K562 (cell line): ENCODE measurements around the gene ARHGAP26. TPM values are rescaled to one million over a fixed set of nuclear protein-coding genes. Genes with fewer than 3 reads are reported as not detected.

Experiments used
- ATAC-seq: fragments of 200-7000 bp; cut with Tn5 transposase; 3 replicates; pipeline ENCODE4 v1.9.1; 2020; ENCODE audit warnings: moderate library complexity
- BruUV-seq: library from RNA; stranded (reverse); fragments of 400-500 nt; replicated peaks from 2 replicates; lab custom pipeline; 2021; lab: Mats Ljungman, UMichigan
- CTCF ChIA-PET: fragments of 300-600 bp; formaldehyde crosslinking; extraction: SDS; loops from one replicate; lab custom pipeline; 2021; ENCODE audit warnings: low intra/inter-chr PET ratio; lab: Yijun Ruan, JAX
- POLR2A ChIA-PET: fragments of 300-600, 350-650 bp; sonication (Branson Sonifier 250); formaldehyde crosslinking; extraction: SDS; loops from one replicate; lab custom pipeline; 2021; ENCODE audit warnings: antibody characterized with exemption, inconsistent platforms; lab: Yijun Ruan, JAX
- DNase-seq, 4 experiments: peaks; one replicate each; pipeline versions ENCODE4 v3.0.0 to v3.0.0-alpha.2; 2011 to 2018; ENCODE audit warnings: low spot score in 3 of 4, mixed read lengths in 3 of 4; ENCODE audit errors: extremely low read depth in 1 of 4
- FAIRE-seq: peaks from 2 replicates; lab custom pipeline; 2011; peaks lifted over from hg19 to GRCh38; lab: Jason Lieb, UNC
- H2AFZ ChIP-seq: 2 replicates; pipeline ENCODE4 v1.6.0; 2011; ENCODE audit warnings: low read depth, low read length, control low read depth, inconsistent platforms
- H3K27ac ChIP-seq: fragments of 200-600 bp; 3 replicates; pipeline ENCODE4 v1.8.0; 2011; ENCODE audit warnings: low read depth, mild to moderate bottlenecking, control low read depth, inconsistent platforms, low read length, moderate library complexity, mixed read lengths; ENCODE audit errors: extremely low read depth
- H3K27me3 ChIP-seq, 2 experiments: fragments of 300-600 bp in 1 of 2; 2 replicates in 1 of 2; 3 replicates in 1 of 2; pipeline versions ENCODE4 v1.6.0 to v1.8.0; 2011; ENCODE audit warnings: inconsistent platforms in 2 of 2, low read length in 2 of 2, mild to moderate bottlenecking in 1 of 2, mixed read lengths in 1 of 2, moderate library complexity in 1 of 2; ENCODE audit not compliant: control insufficient read depth in 2 of 2, insufficient read depth in 2 of 2
- H3K36me3 ChIP-seq: fragments of 300-600 bp; 3 replicates; pipeline ENCODE4 v1.8.0; 2011; ENCODE audit warnings: mild to moderate bottlenecking, low read length, inconsistent platforms; ENCODE audit not compliant: control insufficient read depth, insufficient read depth
- H3K4me1 ChIP-seq, 2 experiments: fragments of 200-600 bp in 1 of 2; replicated peaks in 1 of 2; 2 replicates in 1 of 2; 3 replicates in 1 of 2; pipeline versions ENCODE4 v1.5.1 to v1.8.0; 2011; ENCODE audit warnings: inconsistent platforms in 2 of 2, low read length in 2 of 2, mild to moderate bottlenecking in 1 of 2, mixed read lengths in 1 of 2, moderate library complexity in 1 of 2; ENCODE audit not compliant: control insufficient read depth in 2 of 2, insufficient read depth in 2 of 2
- H3K4me2 ChIP-seq: 2 replicates; pipeline ENCODE4 v1.6.1; 2011; ENCODE audit warnings: low read length, control low read depth, inconsistent platforms, mixed read lengths; ENCODE audit not compliant: insufficient read depth
- H3K4me3 ChIP-seq: fragments of 200-600 bp; sonication (generic), shearing (Covaris generic); 2 replicates; pipeline ENCODE4 v1.5.1; 2016; ENCODE audit warnings: control low read depth, inconsistent platforms
- H3K79me2 ChIP-seq: fragments of 200-600 bp; 3 replicates; pipeline ENCODE4 v1.8.0; 2011; ENCODE audit warnings: low read length, inconsistent platforms; ENCODE audit not compliant: control insufficient read depth, insufficient read depth
- H3K9ac ChIP-seq, 2 experiments: 2 replicates each; pipeline versions ENCODE4 v1.6.0 to v1.6.1; 2011; ENCODE audit warnings: low read depth in 2 of 2, low read length in 2 of 2, control low read depth in 1 of 2, inconsistent platforms in 1 of 2, mild to moderate bottlenecking in 1 of 2, mixed read lengths in 1 of 2; ENCODE audit not compliant: insufficient read depth in 1 of 2
- H3K9me1 ChIP-seq: one replicate; pipeline ENCODE4 v1.6.0; 2011; ENCODE audit warnings: inconsistent platforms, mild to moderate bottlenecking, low read length, moderate library complexity; ENCODE audit not compliant: control insufficient read depth, insufficient read depth
- H3K9me3 ChIP-seq: replicated peaks from 2 replicates; pipeline ENCODE4 v1.5.1; 2011; ENCODE audit warnings: low read depth, low read length, inconsistent platforms; ENCODE audit not compliant: control insufficient read depth, insufficient read depth
- H4K20me1 ChIP-seq: replicated peaks from 2 replicates; pipeline ENCODE4 v1.6.1; 2011; ENCODE audit warnings: low read length, inconsistent platforms, mixed read lengths; ENCODE audit not compliant: control insufficient read depth, insufficient read depth
- AFF4 ChIP-seq: sonication (generic); formaldehyde crosslinking; IDR thresholded peaks from 2 replicates; pipeline ENCODE4 v1.8.0; 2023; ENCODE audit warnings: mild to moderate bottlenecking, missing genetic modification reagents
- MCM2 ChIP-seq: fragments of 450-650 bp; IDR thresholded peaks from 2 replicates; pipeline ENCODE4 v1.6.1; 2017; ENCODE audit warnings: low read depth, mild to moderate bottlenecking
- NFRKB ChIP-seq: fragments of 450-650 bp; IDR thresholded peaks from 2 replicates; pipeline ENCODE4 v1.6.1; 2016; ENCODE audit warnings: low read depth
- RFX1 ChIP-seq: fragments of 450-650 bp; IDR thresholded peaks from 2 replicates; pipeline ENCODE4 v1.6.1; 2016; ENCODE audit warnings: mild to moderate bottlenecking, moderate library complexity
- TCF7 ChIP-seq: sonication (generic); IDR thresholded peaks from 2 replicates; pipeline ENCODE4 v1.6.1; 2016; ENCODE audit warnings: antibody characterized with exemption, borderline replicate concordance
- ZBTB49 ChIP-seq: sonication (generic); formaldehyde crosslinking; IDR thresholded peaks from 2 replicates; pipeline ENCODE4 v1.8.0; 2022; ENCODE audit warnings: missing genetic modification reagents, mild to moderate bottlenecking, borderline replicate concordance
- ZNF75A ChIP-seq: fragments of 450-650 bp; formaldehyde crosslinking; IDR thresholded peaks from 2 replicates; pipeline ENCODE4 v1.4.0; 2020; ENCODE audit warnings: mild to moderate bottlenecking
- WGBS: fragments of 100-300 bp; shearing (Covaris generic); methylation state at CpG from one replicate; pipeline ENCODE4 v1.1.6; 2016; ENCODE audit warnings: low coverage, mixed read lengths; ENCODE audit not compliant: insufficient coverage; ENCODE audit errors: missing lambda C conversion rate; 5-methylcytosine and 5-hydroxymethylcytosine counted together
- in situ Hi-C: fragments of 300-500 bp; cut with MboI; formaldehyde crosslinking; loops from 4 replicates; pipeline ENCODE4 v1.15.0; 2018; ENCODE audit warnings: inconsistent platforms, mixed read lengths
- intact Hi-C: fragments of 100-400 bp; cut with micrococcal nuclease; formaldehyde crosslinking; loops from 2 replicates; pipeline ENCODE4 v1.14.2; 2022
- polyA plus RNA-seq, 8 experiments: library from polyadenylated mRNA; depleted of rRNA in 4 of 8; stranded (reverse) in 5 of 8; unstranded in 3 of 8; fragments of >200 nt; fragmentation: Nextera tagmentation in 2 of 8; fragmentation: Illumina TruSeq in 1 of 8; extraction: Ambion mirVana in 2 of 8; extraction: Trizol in 1 of 8; gene quantifications; 2 replicates each; pipeline versions ENCODE4 v1.2.1 to v1.2.3, GENCODE V29; 2011 to 2014; ENCODE audit warnings: inconsistent platforms in 1 of 8, missing spikeins in 1 of 8
- total RNA-seq, 7 experiments: library from RNA; depleted of rRNA in 6 of 7; stranded (reverse); fragments of >200 nt in 6 of 7; fragmentation: Illumina TruSeq in 2 of 7; extraction: Trizol in 2 of 7; gene quantifications; 2 replicates each; pipeline versions ENCODE4 v1.2.1 to v1.2.3, GENCODE V29; 2011 to 2021; ENCODE audit warnings: low replicate concordance in 1 of 7

Gene ARHGAP26
- total and polyA plus RNA-seq, 9 of the 15 experiments (the other 6 are each of a cell fraction or from before 2014, with no cell fraction given), result 0.13 to 1.1 (median 0.55) TPM

- ChIA-PET CTCF (no interaction called here), POLR2A (interaction anchor here (1.0 kb wide), 1 partner anchor 11 kb away, joined by 3 read pairs; no protein-coding TSS in a partner anchor)
- no TSS peak for BruUV-seq
- Histone ChIP-seq H3K79me2 (no peaks in the 10 kb centered on the region), H3K9ac (no peak overlapping the region), H3K4me3 (no peak overlapping the region), H3K27me3 (peaks cover 5 to 15% of the 10 kb centered on the region in 2 experiments; a peak in 3 of 5 replicates), H4K20me1 (no peaks in the 10 kb centered on the region), H3K4me1 (no peaks in the 10 kb centered on the region; a peak in 1 of 5 replicates), H3K4me2 (no peak overlapping the region), H2AFZ (no peak overlapping the region), H3K36me3 (no peaks in the 10 kb centered on the region), H3K9me3 (no peaks in the 10 kb centered on the region), H3K27ac (no peak overlapping the region), H3K9me1 (no peaks in the 10 kb centered on the region)
- WGBS, result 0% methylated on average over 4 of the region's 8 CpGs
- FAIRE-seq, result no peak
- in situ Hi-C loops, result no loop called here
- ATAC-seq, result no peak
- no peak for TF ChIP-seq MCM2
- DNase-seq, result no peak
- intact Hi-C loops, result no loop called here
Measured at GRCh38 chr5:143066556-143067281, 296.5 kb downstream of the ARHGAP26 start.

GRCh38 chr5:143068712-143069111, 298.5 kb downstream of the ARHGAP26 start:
- Histone ChIP-seq H2AFZ (no peak overlapping the region), H3K9me1 (no peaks in the 10 kb centered on the region), H3K9me3 (no peaks in the 10 kb centered on the region), H3K36me3 (no peaks in the 10 kb centered on the region), H3K9ac (no peak overlapping the region), H3K4me3 (no peak overlapping the region), H3K4me1 (no peaks in the 10 kb centered on the region; a peak in 1 of 5 replicates), H3K4me2 (no peak overlapping the region), H3K27ac (no peak overlapping the region), H3K79me2 (no peaks in the 10 kb centered on the region), H3K27me3 (peaks cover 2 to 10% of the 10 kb centered on the region in 2 experiments; a peak in 2 of 5 replicates), H4K20me1 (no peaks in the 10 kb centered on the region)
- ChIA-PET CTCF (no interaction called here), POLR2A (interaction anchor here (0.6 to 1.2 kb wide), 2 partner anchors 8 to 204 kb away, joined by 4 to 6 read pairs; no protein-coding TSS in a partner anchor)
- ATAC-seq, result no peak
- in situ Hi-C loops (no loop called here), intact Hi-C loops (no loop called here)
- no peak for DNase-seq
- no TSS peak for BruUV-seq
- FAIRE-seq, result no peak
- TF ChIP-seq NFRKB (no peak), ZNF75A (CRISPR knock-in tag) (no peak), ZBTB49 (CRISPR knock-in tag) (no peak), TCF7 (no peak), RFX1 (no peak), AFF4 (CRISPR knock-in tag) (no peak)
